HG03354 (cell line): ENCODE results near the gene CENPX.
"Not testable (repeated sequence)": the region's sequence is repeated elsewhere in the genome, so short reads cannot be mapped to it uniquely, and the experiment has no call there.

Experiments used
- ATAC-seq: cut with Tn5 transposase; IDR thresholded peaks from one replicate; pipeline ENCODE4 v1.9.1; 2021; ENCODE audit warnings: mild to moderate bottlenecking; ENCODE audit not compliant: unreplicated experiment, poor library complexity, severe bottlenecking

The CENPX gene

GRCh38 chr17:81990836-81991683 lies 31.6 kb downstream of the CENPX start:
- ATAC-seq, result no peak

GRCh38 chr17:81987161-81987770 lies 35.4 kb downstream of the CENPX start:
- no peak for ATAC-seq

GRCh38 chr17:81986606-81987005 lies 36.1 kb downstream of the CENPX start:
- no peak for ATAC-seq

- no peak for ATAC-seq
These were observed 37.8 kb downstream of the CENPX start for GRCh38 chr17:81984773-81985410.

- ATAC-seq, result no peak
These were observed 38.9 kb downstream of the CENPX start for GRCh38 chr17:81983639-81984373.

GRCh38 chr17:81983011-81983638 lies 39.6 kb downstream of the CENPX start:
- no peak for ATAC-seq

- not testable (repeated sequence) for ATAC-seq
These were observed 41.2 kb downstream of the CENPX start for GRCh38 chr17:81981511-81981910.

- no peak for ATAC-seq
These were observed 41.9 kb downstream of the CENPX start for GRCh38 chr17:81980707-81981343.

GRCh38 chr17:81980122-81980521 lies 42.6 kb downstream of the CENPX start:
- ATAC-seq, result no peak

- no peak for ATAC-seq
These were observed 44.0 kb downstream of the CENPX start for GRCh38 chr17:81978524-81979298.

GRCh38 chr17:81977211-81977808 lies 45.4 kb downstream of the CENPX start, which contains the start of gene ASPSCR1:
Gene ASPSCR1, plus strand, starts transcription at chr17:81977629. Its CDS starts 18 bp downstream, at chr17:81977647.
- ATAC-seq, result peak; percentile 82

- no peak for ATAC-seq
These were observed 46.1 kb downstream of the CENPX start for GRCh38 chr17:81976332-81977210.

- no peak for ATAC-seq
These were observed 49.2 kb downstream of the CENPX start for GRCh38 chr17:81973432-81973831.

- no peak for ATAC-seq
These were observed 53.5 kb downstream of the CENPX start for GRCh38 chr17:81968850-81969812.
